NCI-H524 (cell line): ENCODE measurements around the gene RIN3.
"Not testable (repeated sequence)": the region's sequence is repeated elsewhere in the genome, so short reads cannot be mapped to it uniquely, and the experiment has no call there.

Experiments used
- DNase-seq, 2 experiments: peaks; one replicate each; lab custom pipeline; 2025; lab: John Stamatoyannopoulos, UW

The RIN3 gene

GRCh38 chr14:92630367-92630766 lies 116.8 kb downstream of the RIN3 start:
- no peak for DNase-seq

GRCh38 chr14:92631098-92631497 lies 117.5 kb downstream of the RIN3 start:
- no peak for DNase-seq

- DNase-seq: no peak
These were observed 119.1 kb downstream of the RIN3 start for GRCh38 chr14:92632546-92633273.

GRCh38 chr14:92633274-92633616 lies 119.7 kb downstream of the RIN3 start:
- DNase-seq: no peak

GRCh38 chr14:92633724-92634123 lies 120.1 kb downstream of the RIN3 start:
- no peak for DNase-seq

GRCh38 chr14:92635031-92635430 lies 121.5 kb downstream of the RIN3 start:
- DNase-seq: peak in 1 of 2 experiments; percentile 24

- DNase-seq: peak in 1 of 2 experiments; percentile 40
These were observed 122.3 kb downstream of the RIN3 start for GRCh38 chr14:92635896-92636295.

- peak; percentile 89 to 95 for DNase-seq
These were observed 123.6 kb downstream of the RIN3 start for GRCh38 chr14:92637228-92637627.

- DNase-seq: no peak
These were observed 124.3 kb downstream of the RIN3 start for GRCh38 chr14:92637864-92638263.

GRCh38 chr14:92638266-92638665 lies 124.7 kb downstream of the RIN3 start:
- DNase-seq: no peak

- DNase-seq: no peak
These were observed 125.3 kb downstream of the RIN3 start for GRCh38 chr14:92638904-92639303.

- DNase-seq: not testable (repeated sequence)
These were observed 126.0 kb downstream of the RIN3 start for GRCh38 chr14:92639472-92640117.

- no peak for DNase-seq
These were observed 127.7 kb downstream of the RIN3 start for GRCh38 chr14:92641306-92641705.

GRCh38 chr14:92644171-92644969 lies 130.8 kb downstream of the RIN3 start:
- DNase-seq: no peak

GRCh38 chr14:92644970-92645515 lies 131.5 kb downstream of the RIN3 start:
- no peak for DNase-seq

- DNase-seq: no peak
These were observed 132.4 kb downstream of the RIN3 start for GRCh38 chr14:92645841-92646478.

- DNase-seq: no peak
These were observed 133.6 kb downstream of the RIN3 start for GRCh38 chr14:92646952-92647796.

- DNase-seq: no peak
These were observed 134.3 kb downstream of the RIN3 start for GRCh38 chr14:92647797-92648279.

GRCh38 chr14:92649066-92649465 lies 135.5 kb downstream of the RIN3 start:
- DNase-seq: no peak

- no peak for DNase-seq
These were observed 136.5 kb downstream of the RIN3 start for GRCh38 chr14:92649934-92650545.
